Large intestine (tissue), 3 donors: ENCODE results near the gene LRRC74B. TPM values are rescaled to one million over a fixed set of nuclear protein-coding genes. Genes with fewer than 3 reads are reported as not detected.
A peak's percentile ranks its signal among the peaks of the same experiment; 100 is the strongest.
"Not testable (repeated sequence)": the region's sequence is repeated elsewhere in the genome, so short reads cannot be mapped to it uniquely, and the experiment has no call there.

Source experiments
- DNase-seq, 2 donors: peaks; one replicate each; pipeline versions ENCODE4 v3.0.0 to v3.0.0-alpha.2; 2013
- H3K27ac ChIP-seq: one replicate; pipeline ENCODE4 v1.5.1; 2013; ENCODE audit warnings: low read length
- H3K27me3 ChIP-seq: 2 replicates; pipeline ENCODE4 v1.6.1; 2013; ENCODE audit warnings: low read length; ENCODE audit not compliant: control insufficient read depth, insufficient read depth
- H3K36me3 ChIP-seq: 2 replicates; pipeline ENCODE4 v1.6.1; 2013; ENCODE audit warnings: low read length; ENCODE audit not compliant: control insufficient read depth, insufficient read depth
- H3K4me1 ChIP-seq: one replicate; pipeline ENCODE4 v1.6.1; 2013; ENCODE audit warnings: low read length; ENCODE audit not compliant: control insufficient read depth, insufficient read depth
- H3K4me3 ChIP-seq: one replicate; pipeline ENCODE4 v1.5.1; 2013; ENCODE audit warnings: low read length
- H3K9me3 ChIP-seq: one replicate; pipeline ENCODE4 v1.6.1; 2013; ENCODE audit warnings: mild to moderate bottlenecking, low read depth, low read length, moderate library complexity; ENCODE audit not compliant: control insufficient read depth
- WGBS: methylation state at CpG from one replicate; pipeline ENCODE4 v1.1.5; 2013; ENCODE audit warnings: low lambda C conversion rate; ENCODE audit not compliant: insufficient coverage; 5-methylcytosine and 5-hydroxymethylcytosine counted together
- polyA plus RNA-seq: library from polyadenylated mRNA; unstranded; fragments of 120-200 nt; gene quantifications from one replicate; pipeline ENCODE4 v1.2.1, GENCODE V29; 2013

Gene LRRC74B
- polyA plus RNA-seq, 1 donor, result 0.22 TPM

DNA sequence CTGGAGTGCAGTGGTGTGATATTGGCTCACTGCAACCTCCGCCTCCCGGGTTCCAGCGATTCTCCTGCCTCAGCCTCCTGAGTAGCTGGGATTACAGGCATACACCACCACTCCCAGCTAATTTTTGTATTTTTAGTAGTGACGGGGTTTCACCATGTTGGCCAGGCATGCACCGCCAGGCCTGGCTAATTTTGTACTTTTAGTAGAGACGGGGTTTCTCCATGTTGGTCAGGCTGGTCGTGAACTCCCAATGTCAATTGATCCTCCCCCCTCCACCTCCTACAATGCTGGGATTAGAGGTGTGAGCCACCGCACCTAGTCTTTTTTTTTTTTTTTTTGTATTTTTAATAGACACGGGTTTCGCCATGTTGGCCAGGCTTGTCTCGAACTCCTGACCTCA is 42.2 kb downstream of the LRRC74B start:
- 100% methylated on average over 1 of the region's 11 CpGs for WGBS
- H3K9me3 ChIP-seq, H3K27me3 ChIP-seq, H3K27ac ChIP-seq, H3K4me1 ChIP-seq, H3K36me3 ChIP-seq, H3K4me3 ChIP-seq, DNase-seq: not testable (repeated sequence)

DNA sequence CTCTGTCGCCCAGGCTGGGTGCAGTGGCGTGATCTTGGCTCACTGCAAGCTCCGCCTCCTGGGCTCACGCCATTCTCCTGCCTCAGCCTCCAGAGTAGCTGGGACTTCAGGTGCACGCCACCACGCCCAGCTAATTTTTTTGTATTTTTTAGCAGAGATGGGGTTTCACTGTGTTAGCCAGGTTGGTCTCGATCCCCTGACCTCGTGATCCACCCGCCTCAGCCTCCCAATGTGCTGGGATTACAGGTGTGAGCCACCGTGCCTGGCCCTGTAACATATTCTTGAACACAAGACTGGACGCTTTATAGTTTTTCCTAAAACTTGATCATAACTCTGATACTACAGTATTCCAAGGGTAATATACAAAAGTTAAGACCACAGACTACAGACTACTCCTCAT is 45.5 kb downstream of the LRRC74B start:
- H3K27ac ChIP-seq, H3K9me3 ChIP-seq, H3K36me3 ChIP-seq, H3K27me3 ChIP-seq, H3K4me3 ChIP-seq, H3K4me1 ChIP-seq, DNase-seq: not testable (repeated sequence)
- WGBS, result no CpG with 5 or more reads among the region's 11 CpGs

GRCh38 chr22:21092797-21093554 is 47.2 kb downstream of the LRRC74B start:
- no peak for DNase-seq
- Histone ChIP-seq H3K27ac (peak overlapping the region; percentile 37), H3K4me3 (no peak overlapping the region), H3K36me3 (no peaks in the 10 kb centered on the region), H3K27me3 (no peaks in the 10 kb centered on the region), H3K4me1 (peaks cover 5% of the 10 kb centered on the region), H3K9me3 (no peaks in the 10 kb centered on the region)
- no CpG with 5 or more reads among the region's 3 CpGs for WGBS

DNA sequence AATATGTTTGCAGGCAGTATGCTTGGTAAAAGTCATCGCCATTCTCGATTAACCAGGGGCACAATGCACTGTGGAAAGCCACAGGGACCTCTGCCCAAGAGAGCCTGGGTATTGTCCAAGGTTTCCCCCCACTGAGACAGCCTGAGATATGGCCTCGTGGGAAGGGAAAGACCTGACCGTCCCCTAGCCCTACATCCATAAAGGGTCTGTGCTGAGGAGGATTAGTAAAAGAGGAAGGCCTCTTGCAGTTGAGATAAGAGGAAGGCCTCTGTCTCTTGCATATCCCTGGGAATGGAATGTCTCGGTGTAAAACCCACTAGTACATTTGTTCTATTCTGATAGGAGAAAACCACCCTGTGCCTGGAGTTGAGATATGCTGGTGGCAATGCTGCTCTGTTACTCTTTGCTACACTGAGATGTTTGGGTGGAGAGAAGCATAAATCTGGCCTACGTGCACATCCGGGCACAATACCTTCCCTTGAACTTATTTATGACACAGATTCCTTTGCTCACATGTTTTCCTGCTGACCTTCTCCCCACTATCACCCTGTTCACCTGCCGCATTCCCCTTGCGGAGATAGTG is 47.9 kb downstream of the LRRC74B start:
- not testable (repeated sequence) for H3K36me3 ChIP-seq, H3K27me3 ChIP-seq, H3K9me3 ChIP-seq, H3K4me3 ChIP-seq, H3K4me1 ChIP-seq
- DNase-seq, result peak; percentile 21 to 47
- WGBS, result 10% methylated on average over 2 of the region's 9 CpGs
- peak overlapping the region; percentile 39 for H3K27ac ChIP-seq

DNA sequence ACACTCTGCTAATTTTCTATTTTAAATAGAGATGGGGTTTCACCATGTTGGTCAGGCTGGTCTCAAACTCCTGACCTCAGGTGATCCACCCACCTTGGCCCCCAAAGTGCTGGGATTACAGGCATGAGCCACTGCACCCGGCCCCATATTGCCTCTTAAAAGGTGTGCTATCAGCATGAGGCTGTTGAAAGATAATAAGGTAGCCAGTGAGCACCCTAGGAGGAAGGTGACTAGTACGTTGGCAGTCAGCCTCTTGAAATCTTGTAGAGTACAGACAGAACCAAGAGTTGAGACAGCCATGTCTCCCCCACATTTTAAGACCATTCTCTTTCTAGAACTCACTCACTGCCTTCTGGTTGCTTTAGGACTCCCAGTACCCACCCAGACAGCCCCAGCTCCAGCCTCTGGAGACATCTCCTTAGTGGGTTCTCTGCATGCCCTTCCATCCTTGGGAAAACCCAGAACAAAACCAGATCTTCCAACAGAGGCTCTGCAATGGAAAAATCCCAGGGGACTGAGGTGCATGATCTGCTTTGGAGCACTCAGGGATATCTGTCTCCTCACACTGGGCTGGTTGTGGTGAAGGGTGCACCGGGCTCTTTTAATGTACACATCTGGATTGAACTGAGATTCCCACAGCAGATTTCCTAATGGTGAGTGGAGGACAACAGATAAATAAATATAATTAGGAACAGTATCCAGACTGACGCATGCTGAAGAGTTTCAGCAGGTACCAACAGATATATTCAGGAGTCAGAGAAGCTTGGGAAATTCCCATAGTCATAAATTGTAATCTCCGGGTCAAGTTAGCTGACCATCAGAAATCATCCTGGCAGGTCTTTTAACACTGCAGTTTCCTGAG is 49.4 kb downstream of the LRRC74B start:
- no peaks in the 10 kb centered on the region for H3K9me3 ChIP-seq
- 60% methylated on average over 1 of the region's 5 CpGs for WGBS
- no peak overlapping the region for H3K27ac ChIP-seq

DNA sequence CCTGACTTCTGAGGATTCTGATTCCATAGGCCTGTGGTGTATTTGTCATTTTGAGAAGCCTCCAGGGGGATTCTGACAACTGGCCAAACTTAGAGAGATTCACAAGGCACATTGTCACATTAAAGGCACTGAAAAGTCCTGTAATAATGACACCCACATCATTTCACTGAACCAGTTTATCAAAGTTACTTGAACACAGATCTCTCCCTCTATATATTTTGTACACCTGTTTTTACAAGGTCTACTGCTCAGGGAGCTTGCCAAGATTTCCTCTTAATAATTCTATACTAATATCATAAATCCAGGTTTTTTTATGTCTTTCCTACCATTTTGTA is 50.0 kb downstream of the LRRC74B start:
- Histone ChIP-seq H3K27me3 (peaks cover 4% of the 10 kb centered on the region), H3K36me3 (no peaks in the 10 kb centered on the region), H3K9me3 (no peaks in the 10 kb centered on the region), H3K27ac (no peak overlapping the region), H3K4me3 (no peak overlapping the region), H3K4me1 (peaks cover 5% of the 10 kb centered on the region)
- DNase-seq, result no peak

More for the DNA sequence above, 49.4 kb downstream of the LRRC74B start:
- H3K27me3 ChIP-seq, result peaks cover 2% of the 10 kb centered on the region
- DNase-seq, result no peak
- peaks cover 5% of the 10 kb centered on the region for H3K4me1 ChIP-seq
- no peak overlapping the region for H3K4me3 ChIP-seq
- H3K36me3 ChIP-seq, result no peaks in the 10 kb centered on the region

GRCh38 chr22:21096878-21097277 is 51.1 kb downstream of the LRRC74B start:
- H3K4me3 ChIP-seq, result not testable (repeated sequence)
- WGBS, result no CpG with 5 or more reads among the region's 9 CpGs

GRCh38 chr22:21098099-21098671 is 52.4 kb downstream of the LRRC74B start:
- Histone ChIP-seq H3K27me3 (peaks cover 10% of the 10 kb centered on the region), H3K9me3 (no peaks in the 10 kb centered on the region), H3K4me1 (peaks cover 8% of the 10 kb centered on the region), H3K27ac (no peak overlapping the region), H3K36me3 (no peaks in the 10 kb centered on the region), H3K4me3 (no peak overlapping the region)
- no CpG with 5 or more reads among the region's 1 CpG for WGBS
- DNase-seq, result no peak

More at GRCh38 chr22:21096878-21097277, 51.1 kb downstream of the LRRC74B start:
- not testable (repeated sequence) for H3K36me3 ChIP-seq, DNase-seq, H3K9me3 ChIP-seq, H3K27ac ChIP-seq, H3K4me1 ChIP-seq, H3K27me3 ChIP-seq

DNA sequence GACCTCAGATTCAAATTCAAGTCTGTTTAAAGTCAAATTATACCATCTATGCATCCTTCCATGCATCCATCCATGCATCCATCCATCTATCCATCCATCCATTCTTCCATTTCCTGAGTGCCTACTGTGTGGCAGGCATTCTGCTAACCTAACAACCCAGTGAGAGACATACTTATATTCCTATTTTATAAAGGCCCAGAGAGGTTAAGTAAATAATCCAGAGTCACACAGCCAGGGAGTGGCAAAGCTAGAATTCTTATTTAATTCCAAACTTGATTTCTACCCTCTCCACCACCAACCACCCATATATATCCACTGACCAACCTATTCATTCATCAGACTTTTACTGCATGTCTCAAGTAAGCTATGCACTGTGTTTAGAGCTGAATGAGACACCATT is 53.8 kb downstream of the LRRC74B start:
- Histone ChIP-seq H3K27ac (no peak overlapping the region), H3K36me3 (no peaks in the 10 kb centered on the region), H3K4me3 (no peak overlapping the region), H3K9me3 (no peaks in the 10 kb centered on the region), H3K4me1 (peaks cover 4% of the 10 kb centered on the region), H3K27me3 (peaks cover 10% of the 10 kb centered on the region)
- DNase-seq, result no peak

DNA sequence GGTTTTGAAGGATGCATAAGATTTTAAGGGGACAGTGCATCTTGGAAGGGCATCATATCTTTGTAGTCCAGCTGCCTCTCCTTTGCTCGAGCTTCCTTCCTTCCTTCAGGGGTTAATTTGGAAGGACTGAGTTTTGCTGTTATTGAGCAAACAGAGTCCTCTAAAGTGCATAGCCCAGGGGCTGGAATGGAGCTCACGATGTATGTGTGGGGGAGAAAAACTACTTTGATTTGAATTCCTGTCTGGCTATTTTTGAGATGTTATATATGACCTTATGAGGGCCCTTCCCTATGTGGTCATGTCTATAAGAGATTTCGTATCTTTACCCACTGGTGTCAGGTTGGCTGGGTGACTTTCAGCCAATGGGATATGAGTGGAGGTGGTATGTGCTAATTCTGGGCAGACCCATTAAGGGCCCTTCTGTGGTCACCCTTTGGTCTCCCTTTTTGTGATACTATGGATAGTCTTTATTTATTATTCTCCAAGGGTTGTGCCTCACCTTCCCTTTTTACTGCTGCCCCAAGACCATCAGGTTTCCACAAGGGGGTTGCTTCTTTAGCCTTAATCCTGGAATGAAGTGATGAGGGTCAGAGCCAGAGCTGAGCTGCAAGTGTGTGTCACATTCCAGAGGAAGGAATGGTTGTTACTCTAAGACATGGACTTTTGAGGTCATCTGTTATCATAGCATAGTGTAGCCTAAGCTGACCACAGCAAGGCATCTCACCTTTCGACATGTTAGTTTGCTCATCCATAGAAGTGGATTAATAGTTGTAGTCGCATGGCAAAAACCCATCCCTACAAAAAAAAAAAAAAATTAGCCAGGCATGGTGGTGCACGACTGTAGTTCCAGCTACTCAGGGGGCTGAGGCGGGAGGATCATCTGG is 54.6 kb downstream of the LRRC74B start:
- WGBS, result no CpG with 5 or more reads among the region's 7 CpGs
- peaks cover 10% of the 10 kb centered on the region for H3K27me3 ChIP-seq
- no peak for DNase-seq

More for the DNA sequence above, 54.6 kb downstream of the LRRC74B start:
- H3K4me1 ChIP-seq, result peaks cover 3% of the 10 kb centered on the region
- no peaks in the 10 kb centered on the region for H3K9me3 ChIP-seq
- no peaks in the 10 kb centered on the region for H3K36me3 ChIP-seq
- H3K27ac ChIP-seq, result no peak overlapping the region
- H3K4me3 ChIP-seq, result no peak overlapping the region
